HepG2 (cell line): Measurements from ENCODE around the gene ARVCF. TPM values are rescaled to one million over a fixed set of nuclear protein-coding genes. Genes with fewer than 3 reads are reported as not detected.

ENCODE experiments used
- ADNP ChIP-seq: sonication (generic); formaldehyde crosslinking; IDR thresholded peaks from 2 replicates; pipeline ENCODE4 v1.4.0; 2020; ENCODE audit warnings: missing genetic modification reagents
- CCDC6 ChIP-seq: sonication (generic); formaldehyde crosslinking; IDR thresholded peaks from 2 replicates; pipeline ENCODE4 v1.8.1; 2022; ENCODE audit warnings: mild to moderate bottlenecking, missing genetic modification reagents, moderate library complexity
- KDM6A ChIP-seq: IDR thresholded peaks from 2 replicates; pipeline ENCODE4 v1.6.1; 2016; ENCODE audit warnings: low read depth
- KMT2A ChIP-seq: sonication (generic); formaldehyde crosslinking; IDR thresholded peaks from 2 replicates; pipeline ENCODE4 v1.4.0; 2020; ENCODE audit warnings: missing genetic modification reagents
- RCOR2 ChIP-seq: IDR thresholded peaks from 2 replicates; pipeline ENCODE4 v1.6.1; 2016; ENCODE audit warnings: missing biosample characterization, missing genetic modification reagents
- SMARCE1 ChIP-seq: fragments of 450-650 bp; IDR thresholded peaks from 2 replicates; pipeline ENCODE4 v1.6.1; 2017; ENCODE audit warnings: borderline replicate concordance
- SNAPC4 ChIP-seq: sonication (generic); formaldehyde crosslinking; IDR thresholded peaks from 2 replicates; pipeline ENCODE4 v1.4.0; 2020; ENCODE audit warnings: mild to moderate bottlenecking, missing genetic modification reagents
- SP4 ChIP-seq: sonication (generic); formaldehyde crosslinking; IDR thresholded peaks from 2 replicates; pipeline ENCODE4 v1.8.1; 2023; ENCODE audit warnings: mild to moderate bottlenecking, missing genetic modification reagents
- SSRP1 ChIP-seq: IDR thresholded peaks from 2 replicates; pipeline ENCODE4 v1.6.1; 2016; ENCODE audit warnings: control low read depth
- TEF ChIP-seq: sonication (generic); formaldehyde crosslinking; IDR thresholded peaks from 2 replicates; pipeline ENCODE4 v1.5.0; 2020; ENCODE audit warnings: missing genetic modification reagents
- ZFP82 ChIP-seq: sonication (generic); formaldehyde crosslinking; IDR thresholded peaks from 2 replicates; pipeline ENCODE4 v1.5.1; 2020; ENCODE audit warnings: mild to moderate bottlenecking, missing genetic modification reagents, borderline replicate concordance
- ZNF205 ChIP-seq: IDR thresholded peaks from 2 replicates; pipeline ENCODE4 v1.6.1; 2018; ENCODE audit warnings: missing biosample characterization, missing genetic modification reagents
- ZNF333 ChIP-seq: sonication (generic); formaldehyde crosslinking; IDR thresholded peaks from 2 replicates; pipeline ENCODE4 v1.4.0; 2020; ENCODE audit warnings: mild to moderate bottlenecking, missing genetic modification reagents, borderline replicate concordance
- ZNF572 ChIP-seq: sonication (generic); formaldehyde crosslinking; IDR thresholded peaks from 2 replicates; pipeline ENCODE4 v1.5.1; 2020; ENCODE audit warnings: mild to moderate bottlenecking, missing genetic modification reagents
- ZNF605 ChIP-seq: sonication (generic); formaldehyde crosslinking; IDR thresholded peaks from 2 replicates; pipeline ENCODE4 v1.8.0; 2022; ENCODE audit warnings: mild to moderate bottlenecking, missing genetic modification reagents
- ZNF703 ChIP-seq: sonication (generic); formaldehyde crosslinking; IDR thresholded peaks from 2 replicates; pipeline ENCODE4 v1.5.1; 2020; ENCODE audit warnings: missing genetic modification reagents, mild to moderate bottlenecking, moderate library complexity, borderline replicate concordance
- ZNF891 ChIP-seq: sonication (generic); formaldehyde crosslinking; IDR thresholded peaks from 2 replicates; pipeline ENCODE4 v1.5.0; 2020; ENCODE audit warnings: mild to moderate bottlenecking, missing genetic modification reagents
- polyA plus RNA-seq, 8 experiments: library from polyadenylated mRNA; depleted of rRNA in 3 of 8; stranded (reverse) in 7 of 8; unstranded in 1 of 8; fragments of >200 nt; fragmentation: Illumina TruSeq in 4 of 8; extraction: Trizol in 4 of 8; gene quantifications; 2 replicates each; pipeline versions ENCODE4 v1.2.1 to v1.2.3, GENCODE V29; 2011 to 2016; ENCODE audit warnings: low read depth in 4 of 8, missing spikeins in 1 of 8, mixed read lengths in 1 of 8; ENCODE audit not compliant: insufficient read depth in 1 of 8
- total RNA-seq, 5 experiments: library from RNA; depleted of rRNA; stranded (reverse); fragments of >200 nt; fragmentation: Illumina TruSeq; extraction: Trizol; gene quantifications; 2 replicates each; pipeline ENCODE4 v1.2.3, GENCODE V29; 2016; ENCODE audit warnings: low read depth in 1 of 5
- TF ChIP-seq, protein P1 (sequence below): sonication (generic); formaldehyde crosslinking; conservative IDR thresholded peaks from 2 replicates; pipeline ENCODE4 v1.8.0; 2022; ENCODE audit warnings: mild to moderate bottlenecking, moderate library complexity, missing genetic modification reagents
- TF ChIP-seq, protein P2 (sequence below): sonication (generic); formaldehyde crosslinking; IDR thresholded peaks from 2 replicates; pipeline ENCODE4 v1.4.0; 2020; ENCODE audit warnings: missing genetic modification reagents; ENCODE audit errors: not compliant biosample characterization
- TF ChIP-seq, protein P3 (sequence below): sonication (generic); formaldehyde crosslinking; IDR thresholded peaks from 2 replicates; pipeline ENCODE4 v1.5.0; 2020; ENCODE audit warnings: mild to moderate bottlenecking, low read depth, missing genetic modification reagents, borderline replicate concordance
- TF ChIP-seq, protein P4 (sequence below): sonication (generic); formaldehyde crosslinking; IDR thresholded peaks from 2 replicates; pipeline ENCODE4 v1.5.0; 2020; ENCODE audit warnings: mild to moderate bottlenecking, missing genetic modification reagents, borderline replicate concordance

The ARVCF gene
- total and polyA plus RNA-seq, 2 of the 13 experiments (the other 11 are each of a cell fraction or from before 2014, with no cell fraction given), result 16.4 to 17.7 TPM

GRCh38 chr22:19957445-19957844 is 59.2 kb downstream of the ARVCF start (continued):
- TF ChIP-seq ZNF205 (CRISPR knock-in tag) (no peak), ZNF703 (CRISPR knock-in tag) (no peak), SMARCE1 (no peak), ZFP82 (CRISPR knock-in tag) (no peak), TEF (CRISPR knock-in tag) (no peak), RCOR2 (CRISPR knock-in tag) (no peak), ZNF891 (CRISPR knock-in tag) (no peak), KDM6A (no peak), ADNP (CRISPR knock-in tag) (no peak), KMT2A (CRISPR knock-in tag) (no peak), SSRP1 (no peak), SNAPC4 (no peak), ZNF572 (0 out of 2 replicates have a peak, but pooled peaks have one; percentile 23), ZNF605 (no peak), CCDC6 (CRISPR knock-in tag) (no peak), SP4 (CRISPR knock-in tag) (peak; percentile 18; the same call in 1 of the 2 replicates), ZNF333 (CRISPR knock-in tag) (no peak)
- TF ChIP-seq, protein P1, sequence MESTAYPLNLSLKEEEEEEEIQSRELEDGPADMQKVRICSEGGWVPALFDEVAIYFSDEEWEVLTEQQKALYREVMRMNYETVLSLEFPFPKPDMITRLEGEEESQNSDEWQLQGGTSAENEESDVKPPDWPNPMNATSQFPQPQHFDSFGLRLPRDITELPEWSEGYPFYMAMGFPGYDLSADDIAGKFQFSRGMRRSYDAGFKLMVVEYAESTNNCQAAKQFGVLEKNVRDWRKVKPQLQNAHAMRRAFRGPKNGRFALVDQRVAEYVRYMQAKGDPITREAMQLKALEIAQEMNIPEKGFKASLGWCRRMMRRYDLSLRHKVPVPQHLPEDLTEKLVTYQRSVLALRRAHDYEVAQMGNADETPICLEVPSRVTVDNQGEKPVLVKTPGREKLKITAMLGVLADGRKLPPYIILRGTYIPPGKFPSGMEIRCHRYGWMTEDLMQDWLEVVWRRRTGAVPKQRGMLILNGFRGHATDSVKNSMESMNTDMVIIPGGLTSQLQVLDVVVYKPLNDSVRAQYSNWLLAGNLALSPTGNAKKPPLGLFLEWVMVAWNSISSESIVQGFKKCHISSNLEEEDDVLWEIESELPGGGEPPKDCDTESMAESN, result no peak
- TF ChIP-seq, protein P2, sequence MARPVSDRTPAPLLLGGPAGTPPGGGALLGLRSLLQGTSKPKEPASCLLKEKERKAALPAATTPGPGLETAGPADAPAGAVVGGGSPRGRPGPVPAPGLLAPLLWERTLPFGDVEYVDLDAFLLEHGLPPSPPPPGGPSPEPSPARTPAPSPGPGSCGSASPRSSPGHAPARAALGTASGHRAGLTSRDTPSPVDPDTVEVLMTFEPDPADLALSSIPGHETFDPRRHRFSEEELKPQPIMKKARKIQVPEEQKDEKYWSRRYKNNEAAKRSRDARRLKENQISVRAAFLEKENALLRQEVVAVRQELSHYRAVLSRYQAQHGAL (CRISPR knock-in tag), result no peak
- TF ChIP-seq, protein P3, sequence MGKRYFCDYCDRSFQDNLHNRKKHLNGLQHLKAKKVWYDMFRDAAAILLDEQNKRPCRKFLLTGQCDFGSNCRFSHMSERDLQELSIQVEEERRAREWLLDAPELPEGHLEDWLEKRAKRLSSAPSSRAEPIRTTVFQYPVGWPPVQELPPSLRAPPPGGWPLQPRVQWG (CRISPR knock-in tag), result no peak
- TF ChIP-seq, protein P4, sequence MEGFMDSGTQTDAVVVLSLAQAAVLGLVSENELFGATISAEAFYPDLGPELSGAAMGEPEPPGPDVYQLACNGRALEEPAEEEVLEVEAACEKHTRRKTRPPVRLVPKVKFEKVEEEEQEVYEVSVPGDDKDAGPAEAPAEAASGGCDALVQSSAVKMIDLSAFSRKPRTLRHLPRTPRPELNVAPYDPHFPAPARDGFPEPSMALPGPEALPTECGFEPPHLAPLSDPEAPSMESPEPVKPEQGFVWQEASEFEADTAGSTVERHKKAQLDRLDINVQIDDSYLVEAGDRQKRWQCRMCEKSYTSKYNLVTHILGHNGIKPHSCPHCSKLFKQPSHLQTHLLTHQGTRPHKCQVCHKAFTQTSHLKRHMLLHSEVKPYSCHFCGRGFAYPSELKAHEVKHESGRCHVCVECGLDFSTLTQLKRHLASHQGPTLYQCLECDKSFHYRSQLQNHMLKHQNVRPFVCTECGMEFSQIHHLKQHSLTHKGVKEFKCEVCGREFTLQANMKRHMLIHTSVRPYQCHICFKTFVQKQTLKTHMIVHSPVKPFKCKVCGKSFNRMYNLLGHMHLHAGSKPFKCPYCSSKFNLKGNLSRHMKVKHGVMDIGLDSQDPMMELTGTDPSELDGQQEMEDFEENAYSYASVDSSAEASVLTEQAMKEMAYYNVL (CRISPR knock-in tag), result no peak
